WERI-Rb-1 (cell line): Measurements from ENCODE around the gene RHPN2.

Experiments
- DNase-seq: peaks from one replicate; pipeline ENCODE4 v3.0.0-alpha.2; 2020
- H3K27ac ChIP-seq: fragments of 250-450 bp; sonication (Bioruptor Pico); 2 replicates; pipeline ENCODE4 v1.5.1; 2020; ENCODE audit warnings: mild to moderate bottlenecking, moderate library complexity
- H3K27me3 ChIP-seq: fragments of 250-450 bp; sonication (Bioruptor Pico); 2 replicates; pipeline ENCODE4 v1.5.1; 2021; ENCODE audit warnings: mild to moderate bottlenecking, low read depth, moderate library complexity; ENCODE audit not compliant: insufficient read depth, severe bottlenecking
- H3K36me3 ChIP-seq: fragments of 250-450 bp; sonication (Bioruptor Pico); 2 replicates; pipeline ENCODE4 v1.5.1; 2020; ENCODE audit warnings: mild to moderate bottlenecking, moderate library complexity
- H3K4me3 ChIP-seq: 2 replicates; pipeline ENCODE4 v1.5.1; 2011; ENCODE audit warnings: low read depth, mild to moderate bottlenecking, control low read depth, low read length
- H3K9me3 ChIP-seq: fragments of 250-450 bp; sonication (Bioruptor Pico); 2 replicates; pipeline ENCODE4 v1.5.1; 2021; ENCODE audit warnings: mild to moderate bottlenecking, moderate library complexity; ENCODE audit not compliant: severe bottlenecking
- TF ChIP-seq, protein P1 (sequence below): IDR thresholded peaks from 2 replicates; pipeline ENCODE4 v1.5.1; 2011; ENCODE audit warnings: low read depth, mild to moderate bottlenecking, control low read depth, inconsistent platforms, low read length

RHPN2 gene

DNA sequence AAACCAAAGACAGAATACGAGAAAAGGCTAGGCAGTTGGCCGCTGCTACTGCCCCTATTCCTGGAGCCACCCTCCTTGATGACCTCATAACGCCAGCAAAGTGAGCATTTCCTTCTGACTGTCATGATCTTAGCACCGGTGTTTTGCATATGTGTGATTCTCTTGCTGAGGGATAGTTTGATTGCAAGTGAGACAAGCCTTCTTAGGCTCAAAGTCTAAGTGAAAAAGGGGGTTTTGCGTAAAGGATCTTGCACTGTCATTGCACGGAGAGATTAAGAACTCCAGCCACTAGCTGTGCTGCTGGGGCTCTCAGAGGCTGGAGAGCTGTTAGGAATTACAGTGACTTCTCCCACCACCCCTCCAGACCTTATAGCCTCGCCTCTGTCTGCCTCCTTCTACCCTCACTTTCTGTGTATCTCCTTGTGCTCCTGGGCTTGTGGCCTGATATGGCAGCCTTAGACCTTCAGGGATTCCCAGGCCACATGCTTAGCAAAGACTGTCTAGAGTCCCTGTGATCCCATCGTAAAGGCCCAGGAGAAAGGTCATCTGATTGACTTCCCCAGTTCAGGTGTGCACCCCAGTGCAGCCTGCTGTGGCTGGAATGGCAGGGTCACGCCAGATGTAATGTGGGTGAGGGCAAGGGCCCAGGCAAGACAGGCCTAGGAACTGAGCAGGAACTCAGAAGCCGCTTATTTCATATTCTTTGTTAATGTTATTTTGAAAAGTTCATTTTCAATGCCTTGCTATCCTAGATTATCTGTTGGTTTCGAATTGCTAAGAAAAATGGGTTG, 28.9 kb upstream of the RHPN2 start:
- Histone ChIP-seq H3K9me3 (no peaks in the 10 kb centered on the region), H3K27me3 (no peaks in the 10 kb centered on the region), H3K36me3 (peaks cover 63% of the 10 kb centered on the region), H3K27ac (no peak overlapping the region), H3K4me3 (no peak overlapping the region)
- TF ChIP-seq, protein P1, sequence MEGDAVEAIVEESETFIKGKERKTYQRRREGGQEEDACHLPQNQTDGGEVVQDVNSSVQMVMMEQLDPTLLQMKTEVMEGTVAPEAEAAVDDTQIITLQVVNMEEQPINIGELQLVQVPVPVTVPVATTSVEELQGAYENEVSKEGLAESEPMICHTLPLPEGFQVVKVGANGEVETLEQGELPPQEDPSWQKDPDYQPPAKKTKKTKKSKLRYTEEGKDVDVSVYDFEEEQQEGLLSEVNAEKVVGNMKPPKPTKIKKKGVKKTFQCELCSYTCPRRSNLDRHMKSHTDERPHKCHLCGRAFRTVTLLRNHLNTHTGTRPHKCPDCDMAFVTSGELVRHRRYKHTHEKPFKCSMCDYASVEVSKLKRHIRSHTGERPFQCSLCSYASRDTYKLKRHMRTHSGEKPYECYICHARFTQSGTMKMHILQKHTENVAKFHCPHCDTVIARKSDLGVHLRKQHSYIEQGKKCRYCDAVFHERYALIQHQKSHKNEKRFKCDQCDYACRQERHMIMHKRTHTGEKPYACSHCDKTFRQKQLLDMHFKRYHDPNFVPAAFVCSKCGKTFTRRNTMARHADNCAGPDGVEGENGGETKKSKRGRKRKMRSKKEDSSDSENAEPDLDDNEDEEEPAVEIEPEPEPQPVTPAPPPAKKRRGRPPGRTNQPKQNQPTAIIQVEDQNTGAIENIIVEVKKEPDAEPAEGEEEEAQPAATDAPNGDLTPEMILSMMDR = no peak
- no peak for DNase-seq

DNA sequence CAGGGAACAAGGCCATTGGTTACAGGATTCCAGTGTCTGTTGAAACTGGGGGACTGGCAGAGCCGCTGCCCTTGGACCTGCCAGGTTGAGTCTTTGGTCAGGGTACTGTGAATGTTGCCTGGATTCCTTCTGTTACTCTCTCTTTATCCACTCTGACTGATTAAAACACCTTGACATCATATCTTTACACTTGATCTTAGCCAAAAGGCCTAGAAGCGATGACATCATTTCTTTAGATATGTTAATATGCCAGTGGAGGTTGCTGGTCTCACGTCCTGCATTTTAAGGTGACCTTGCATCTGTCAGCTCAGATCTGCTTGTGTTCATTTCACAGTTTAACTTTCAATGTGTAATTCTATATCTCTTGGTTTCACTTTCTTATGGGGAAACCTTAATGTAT, 25.5 kb upstream of the RHPN2 start:
- TF ChIP-seq, protein P1 = no peak
- Histone ChIP-seq H3K27me3 (no peaks in the 10 kb centered on the region), H3K9me3 (no peaks in the 10 kb centered on the region), H3K27ac (no peak overlapping the region), H3K4me3 (no peak overlapping the region), H3K36me3 (peaks cover 44% of the 10 kb centered on the region)
- no peak for DNase-seq

DNA sequence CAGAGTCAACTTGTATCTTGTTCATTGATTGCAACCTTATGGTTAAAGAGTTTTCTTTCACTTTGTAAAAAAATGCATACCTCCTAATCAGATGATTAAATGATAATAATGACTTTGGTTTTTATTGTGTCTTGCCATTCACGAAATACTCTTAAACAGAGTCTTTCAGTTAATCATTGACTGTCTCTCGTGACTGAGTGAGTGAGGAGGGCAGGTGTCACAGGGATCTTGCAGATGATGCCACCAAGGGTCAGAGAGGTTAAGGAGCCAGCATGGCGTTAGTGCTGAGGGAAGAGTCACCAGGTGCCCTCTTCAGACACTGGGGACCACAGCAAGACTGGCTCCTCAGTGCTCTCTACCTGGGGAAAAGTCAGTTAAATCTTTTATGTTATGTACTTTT, 24.3 kb upstream of the RHPN2 start:
- H3K9me3 ChIP-seq = no peaks in the 10 kb centered on the region
- no peak overlapping the region for H3K27ac ChIP-seq
- no peak overlapping the region for H3K4me3 ChIP-seq
- no peak for DNase-seq
- TF ChIP-seq, protein P1 = no peak
- no peaks in the 10 kb centered on the region for H3K27me3 ChIP-seq
- H3K36me3 ChIP-seq = peaks cover 39% of the 10 kb centered on the region

DNA sequence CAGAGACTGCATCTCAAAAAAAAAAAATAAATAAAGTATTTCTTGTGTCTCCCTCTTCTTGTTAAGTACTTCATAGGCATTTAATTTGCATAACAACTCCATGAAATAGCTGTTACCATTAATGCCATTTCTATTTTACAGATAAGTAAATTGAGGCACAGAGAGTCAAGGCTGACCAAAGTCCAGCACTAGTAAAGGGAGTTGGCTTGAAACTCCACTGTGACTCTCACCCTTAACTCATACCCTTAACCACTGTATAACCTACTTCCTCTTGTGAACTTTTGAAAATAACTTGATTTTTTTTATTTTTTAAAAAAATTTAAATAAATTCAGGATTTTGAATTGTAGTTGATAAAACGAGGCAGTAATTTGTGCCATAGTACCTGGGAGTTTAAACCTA, 22.3 kb upstream of the RHPN2 start:
- Histone ChIP-seq H3K4me3 (no peak overlapping the region), H3K36me3 (peaks cover 25% of the 10 kb centered on the region), H3K27ac (no peak overlapping the region), H3K27me3 (no peaks in the 10 kb centered on the region), H3K9me3 (no peaks in the 10 kb centered on the region)
- no peak for DNase-seq
- TF ChIP-seq, protein P1 = no peak

DNA sequence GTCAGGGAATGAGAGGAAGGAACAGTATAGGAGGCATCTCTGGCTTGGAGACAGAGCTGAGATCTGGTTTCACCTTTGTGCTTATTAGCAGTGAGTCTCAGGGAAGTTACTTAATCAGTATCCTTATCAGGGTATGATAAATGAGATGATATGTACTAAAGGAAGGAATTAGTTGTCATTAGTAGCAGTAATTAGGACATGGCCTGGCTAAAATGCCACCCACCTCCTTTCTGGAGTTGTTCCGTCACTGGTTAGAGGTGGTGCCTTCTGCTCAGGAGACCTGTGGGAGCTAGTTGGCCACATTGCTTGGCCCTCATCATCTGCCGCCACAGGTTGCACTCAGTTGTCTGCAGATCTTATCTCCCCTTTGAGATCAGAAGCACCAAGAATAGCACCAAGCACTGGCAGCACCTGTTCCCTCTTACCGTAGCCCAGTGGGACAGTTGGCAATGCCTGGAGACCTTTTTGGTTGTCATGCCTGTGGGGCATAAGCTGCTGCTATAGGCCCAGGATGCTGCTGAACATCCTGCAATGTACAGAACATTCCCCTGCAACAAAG, 21.0 kb upstream of the RHPN2 start:
- Histone ChIP-seq H3K36me3 (peaks cover 20% of the 10 kb centered on the region), H3K4me3 (no peak overlapping the region), H3K27me3 (no peaks in the 10 kb centered on the region), H3K9me3 (no peaks in the 10 kb centered on the region), H3K27ac (no peak overlapping the region)
- TF ChIP-seq, protein P1 = no peak
- no peak for DNase-seq
